CD14-positive monocyte (primary cell): ENCODE measurements around the gene MXD4. TPM values are rescaled to one million over a fixed set of nuclear protein-coding genes. Genes with fewer than 3 reads are reported as not detected.

ENCODE experiments used
- DNase-seq, 3 donors: peaks; one replicate each; pipeline ENCODE4 v3.0.0-alpha.2; 2011 to 2022
- H2AFZ ChIP-seq: 2 replicates; pipeline ENCODE4 v1.6.0; 2012; ENCODE audit warnings: mild to moderate bottlenecking, low read depth, low read length, inconsistent platforms; ENCODE audit not compliant: insufficient read depth, poor library complexity, severe bottlenecking
- H3K27ac ChIP-seq, 2 donors: 1 replicate in 1 of 2; 2 replicates in 1 of 2; pipeline ENCODE4 v1.5.1; 2012 to 2013; ENCODE audit warnings: low read length in 2 of 2, control low read depth in 1 of 2, inconsistent platforms in 1 of 2, low read depth in 1 of 2, mild to moderate bottlenecking in 1 of 2
- H3K27me3 ChIP-seq, 2 donors: one replicate each; pipeline versions ENCODE4 v1.6.0 to v1.6.1; 2011 to 2013; ENCODE audit warnings: low read length in 2 of 2; ENCODE audit not compliant: control insufficient read depth in 2 of 2, insufficient read depth in 2 of 2
- H3K36me3 ChIP-seq, 2 donors: replicated peaks in 1 of 2; 1 replicate in 1 of 2; 2 replicates in 1 of 2; pipeline versions ENCODE4 v1.5.1 to v1.6.1; 2012 to 2013; ENCODE audit warnings: low read length in 2 of 2, control low read depth in 1 of 2, inconsistent platforms in 1 of 2, mild to moderate bottlenecking in 1 of 2; ENCODE audit not compliant: insufficient read depth in 2 of 2, control insufficient read depth in 1 of 2
- H3K4me1 ChIP-seq, 2 donors: 1 replicate in 1 of 2; 2 replicates in 1 of 2; pipeline versions ENCODE4 v1.5.1 to v1.6.1; 2012 to 2013; ENCODE audit warnings: low read length in 2 of 2, control low read depth in 1 of 2, inconsistent platforms in 1 of 2, mild to moderate bottlenecking in 1 of 2, moderate library complexity in 1 of 2; ENCODE audit not compliant: insufficient read depth in 2 of 2, control insufficient read depth in 1 of 2
- H3K4me2 ChIP-seq: replicated peaks from 2 replicates; pipeline ENCODE3; 2012; ENCODE audit warnings: low read length, moderate library complexity, mild to moderate bottlenecking; ENCODE audit not compliant: poor library complexity, severe bottlenecking; ENCODE audit errors: extremely low read depth
- H3K4me3 ChIP-seq, 3 experiments: fragments of 200-600 bp in 1 of 3; sonication (generic) in 1 of 3; replicated peaks in 1 of 3; 1 replicate in 2 of 3; 2 replicates in 1 of 3; pipeline ENCODE4 v1.5.1; 2011 to 2013; ENCODE audit warnings: low read length in 3 of 3, mild to moderate bottlenecking in 3 of 3, control low read depth in 2 of 3, low read depth in 2 of 3, inconsistent platforms in 1 of 3, moderate library complexity in 1 of 3
- H3K79me2 ChIP-seq: 2 replicates; pipeline ENCODE4 v1.6.0; 2012; ENCODE audit warnings: mild to moderate bottlenecking, control low read depth, inconsistent platforms, low read length, moderate library complexity; ENCODE audit not compliant: insufficient read depth
- H3K9ac ChIP-seq: 2 replicates; pipeline ENCODE4 v1.6.0; 2017; ENCODE audit warnings: low read length, mild to moderate bottlenecking; ENCODE audit not compliant: insufficient read depth, poor library complexity, severe bottlenecking
- H3K9me3 ChIP-seq, 2 donors: replicated peaks in 1 of 2; 1 replicate in 1 of 2; 2 replicates in 1 of 2; pipeline versions ENCODE4 v1.5.1 to v1.6.1; 2012 to 2013; ENCODE audit warnings: low read length in 2 of 2, control low read depth in 1 of 2; ENCODE audit not compliant: control insufficient read depth in 1 of 2, insufficient read depth in 1 of 2
- H4K20me1 ChIP-seq: 2 replicates; pipeline ENCODE4 v1.6.0; 2012; ENCODE audit warnings: mild to moderate bottlenecking, low read length, control low read depth, moderate library complexity; ENCODE audit not compliant: insufficient read depth
- H3K27ac Mint-ChIP-seq, 7 donors: one replicate each; pipeline ENCODE4 v1.8.0; 2020; ENCODE audit warnings: mild to moderate bottlenecking in 7 of 7, mixed read lengths in 7 of 7, moderate library complexity in 6 of 7, inconsistent platforms in 2 of 7
- H3K27me3 Mint-ChIP-seq, 3 donors: one replicate each; pipeline ENCODE4 v1.8.0; 2021 to 2022; ENCODE audit warnings: low read depth in 3 of 3, mild to moderate bottlenecking in 3 of 3, mixed read lengths in 3 of 3, moderate library complexity in 3 of 3, inconsistent platforms in 1 of 3
- H3K36me3 Mint-ChIP-seq, 2 donors: one replicate each; pipeline ENCODE4 v1.8.0; 2020; ENCODE audit warnings: mixed read lengths in 2 of 2, inconsistent platforms in 1 of 2, mild to moderate bottlenecking in 1 of 2
- H3K4me1 Mint-ChIP-seq: one replicate; pipeline ENCODE4 v1.8.0; 2020; ENCODE audit warnings: mild to moderate bottlenecking, mixed read lengths
- H3K4me3 Mint-ChIP-seq, 2 donors: one replicate each; pipeline ENCODE4 v1.8.0; 2020; ENCODE audit warnings: mild to moderate bottlenecking in 2 of 2, mixed read lengths in 2 of 2, moderate library complexity in 1 of 2
- H3K9me3 Mint-ChIP-seq, 7 donors: one replicate each; pipeline ENCODE4 v1.8.0; 2020 to 2022; ENCODE audit warnings: mixed read lengths in 7 of 7, mild to moderate bottlenecking in 6 of 7, moderate library complexity in 6 of 7, inconsistent platforms in 2 of 7
- WGBS: methylation state at CpG from one replicate; pipeline ENCODE4 v1.1.5; 2013; ENCODE audit warnings: missing lambda C conversion rate; ENCODE audit not compliant: insufficient coverage; 5-methylcytosine and 5-hydroxymethylcytosine counted together
- intact Hi-C, 2 donors: fragments of 100-400 bp; cut with micrococcal nuclease; formaldehyde crosslinking; loops; one replicate each; pipeline versions ENCODE4 v1.15.0 to v1.15.1; 2023
- polyA plus RNA-seq, 3 donors: library from polyadenylated mRNA; depleted of rRNA in 1 of 3; unstranded in 2 of 3; stranded (reverse) in 1 of 3; fragments of 300-500 nt in 2 of 3; fragments of >200 nt in 1 of 3; fragmentation: Illumina TruSeq in 2 of 3; gene quantifications; 1 replicate in 2 of 3; 2 replicates in 1 of 3; pipeline ENCODE4 v1.2.3, GENCODE V29; 2012 to 2021
- TF ChIP-seq, protein P1 (sequence below): fragments of 200-600 bp; IDR thresholded peaks from one replicate; pipeline ENCODE4 v1.8.0; 2022; ENCODE audit warnings: antibody characterized with exemption, mild to moderate bottlenecking

The MXD4 gene
- polyA plus RNA-seq, 3 donors, result 24.5 to 39.4 (median 35.9) TPM

DNA sequence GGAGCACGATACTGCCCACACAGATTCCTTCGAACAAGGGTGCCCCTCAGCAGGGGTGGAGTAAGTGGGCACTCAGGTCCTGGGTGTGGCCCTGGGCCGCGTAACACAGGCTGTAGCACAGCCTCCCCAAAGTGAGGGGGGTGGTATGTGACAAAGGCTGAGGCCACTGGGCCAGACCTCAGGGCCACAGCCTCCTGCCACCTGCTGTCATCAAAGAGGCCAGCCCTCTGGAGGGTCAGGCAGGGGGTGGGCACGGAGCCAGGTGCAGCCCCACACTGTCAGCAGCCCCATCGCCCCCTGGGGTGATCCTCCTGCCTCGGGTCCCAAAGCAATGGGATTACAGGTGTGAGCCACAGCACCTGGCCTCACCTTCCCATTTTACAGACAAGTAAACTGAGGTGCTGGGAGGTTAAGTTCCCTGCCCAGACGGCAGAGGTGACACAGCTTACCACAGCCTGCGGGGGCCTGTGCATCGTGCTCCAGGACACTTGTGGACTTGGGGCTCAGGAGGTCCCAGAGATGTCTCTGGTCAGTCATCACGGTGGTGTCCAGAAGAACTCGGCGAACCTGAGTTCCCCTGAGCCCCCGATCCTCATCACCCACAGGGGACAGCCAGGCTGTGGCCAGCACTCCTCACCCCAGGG lies 27.5 kb upstream of the MXD4 start:
- Histone ChIP-seq H3K36me3 (no peaks in the 10 kb centered on the region), H3K9me3 (no peaks in the 10 kb centered on the region), H3K4me3 (no peak overlapping the region), H3K27ac (no peak overlapping the region), H3K79me2 (no peaks in the 10 kb centered on the region), H3K4me2 (no peak overlapping the region), H2AFZ (no peak overlapping the region), H3K4me1 (peaks cover 5 to 8% of the 10 kb centered on the region in 2 donors), H3K27me3 (peaks cover 0 to 9% of the 10 kb centered on the region in 2 donors), H3K9ac (no peak overlapping the region), H4K20me1 (no peaks in the 10 kb centered on the region)
- Mint-ChIP-seq H3K9me3 (no peaks in the 10 kb centered on the region), H3K27ac (no peak overlapping the region), H3K36me3 (no peaks in the 10 kb centered on the region), H3K4me3 (no peak overlapping the region), H3K4me1 (peaks cover 8% of the 10 kb centered on the region), H3K27me3 (peaks cover 8 to 18% (median 12%) of the 10 kb centered on the region in 3 donors)
- intact Hi-C loops, result no loop called here
- DNase-seq, result no peak
- WGBS, result 97% methylated on average over 7 of the region's 14 CpGs
- TF ChIP-seq, protein P1, sequence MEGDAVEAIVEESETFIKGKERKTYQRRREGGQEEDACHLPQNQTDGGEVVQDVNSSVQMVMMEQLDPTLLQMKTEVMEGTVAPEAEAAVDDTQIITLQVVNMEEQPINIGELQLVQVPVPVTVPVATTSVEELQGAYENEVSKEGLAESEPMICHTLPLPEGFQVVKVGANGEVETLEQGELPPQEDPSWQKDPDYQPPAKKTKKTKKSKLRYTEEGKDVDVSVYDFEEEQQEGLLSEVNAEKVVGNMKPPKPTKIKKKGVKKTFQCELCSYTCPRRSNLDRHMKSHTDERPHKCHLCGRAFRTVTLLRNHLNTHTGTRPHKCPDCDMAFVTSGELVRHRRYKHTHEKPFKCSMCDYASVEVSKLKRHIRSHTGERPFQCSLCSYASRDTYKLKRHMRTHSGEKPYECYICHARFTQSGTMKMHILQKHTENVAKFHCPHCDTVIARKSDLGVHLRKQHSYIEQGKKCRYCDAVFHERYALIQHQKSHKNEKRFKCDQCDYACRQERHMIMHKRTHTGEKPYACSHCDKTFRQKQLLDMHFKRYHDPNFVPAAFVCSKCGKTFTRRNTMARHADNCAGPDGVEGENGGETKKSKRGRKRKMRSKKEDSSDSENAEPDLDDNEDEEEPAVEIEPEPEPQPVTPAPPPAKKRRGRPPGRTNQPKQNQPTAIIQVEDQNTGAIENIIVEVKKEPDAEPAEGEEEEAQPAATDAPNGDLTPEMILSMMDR, result no peak

DNA sequence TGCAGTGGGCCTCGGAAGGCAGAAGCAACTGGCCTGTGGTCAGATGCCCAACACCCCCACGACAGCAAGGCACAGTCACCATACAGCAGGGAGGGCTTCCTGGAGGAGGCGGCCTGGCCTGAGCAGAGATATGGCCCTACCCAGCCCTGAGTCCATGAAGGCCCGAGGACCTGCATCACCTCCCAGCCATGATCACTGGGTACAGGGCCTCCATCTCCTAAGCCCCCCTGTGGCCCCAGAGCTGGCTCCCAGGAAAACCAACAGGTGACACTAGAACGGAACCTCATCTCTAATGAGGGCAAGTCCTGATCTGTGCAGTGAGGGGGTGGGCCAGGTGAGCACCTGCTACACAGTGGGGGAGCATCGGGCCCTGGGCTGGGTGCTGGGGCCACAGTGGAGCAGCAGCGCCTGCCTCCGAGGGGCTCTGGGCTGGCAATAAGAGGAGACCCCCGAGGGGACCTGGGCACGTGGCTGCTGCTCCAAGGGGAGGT lies 26.2 kb upstream of the MXD4 start:
- Histone ChIP-seq H3K79me2 (no peaks in the 10 kb centered on the region), H3K4me3 (no peak overlapping the region), H2AFZ (no peak overlapping the region), H3K27me3 (peaks cover 0 to 9% of the 10 kb centered on the region in 2 donors), H3K27ac (no peak overlapping the region), H3K36me3 (no peaks in the 10 kb centered on the region), H3K9ac (no peak overlapping the region), H4K20me1 (no peaks in the 10 kb centered on the region), H3K4me2 (no peak overlapping the region), H3K9me3 (no peaks in the 10 kb centered on the region), H3K4me1 (peaks cover 5 to 8% of the 10 kb centered on the region in 2 donors)
- no peaks in the 10 kb centered on the region for H3K9me3 Mint-ChIP-seq
- no peak for DNase-seq
- 92% methylated on average over 10 of the region's 10 CpGs for WGBS
- TF ChIP-seq, protein P1, result no peak
- H3K27me3 Mint-ChIP-seq, result peaks cover 8 to 18% (median 12%) of the 10 kb centered on the region in 3 donors
- H3K4me1 Mint-ChIP-seq, result peaks cover 8% of the 10 kb centered on the region
- intact Hi-C loops, result no loop called here
- H3K4me3 Mint-ChIP-seq, result no peak overlapping the region
- H3K36me3 Mint-ChIP-seq, result no peaks in the 10 kb centered on the region
- no peak overlapping the region for H3K27ac Mint-ChIP-seq
